GM19035 (cell line): ENCODE data around the gene PLEKHA6.

Experiments
- ATAC-seq: cut with Tn5 transposase; IDR thresholded peaks from one replicate; pipeline ENCODE4 v1.9.1; 2021; ENCODE audit not compliant: unreplicated experiment

The PLEKHA6 gene

GRCh38 chr1:204357551-204358490 is 1.9 kb downstream of the PLEKHA6 start:
- no peak for ATAC-seq

DNA sequence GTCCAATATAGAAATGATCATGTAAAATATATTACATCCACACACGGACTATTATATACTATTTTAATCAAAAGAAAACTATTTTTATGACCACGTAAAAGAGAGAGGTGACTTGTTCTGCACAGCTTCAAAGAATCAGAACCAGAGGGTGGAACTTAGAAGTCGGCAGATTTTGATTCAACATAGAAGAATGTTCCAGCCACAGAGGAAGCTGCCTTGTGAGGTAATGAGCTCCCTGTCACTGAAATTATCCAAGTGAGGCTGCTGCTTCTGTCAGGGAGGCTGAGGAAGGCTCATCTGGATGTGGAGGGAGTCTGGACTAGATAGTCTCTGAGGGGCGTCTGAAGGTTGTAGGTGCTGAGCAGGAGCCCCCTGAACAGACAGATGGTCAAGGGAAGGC is 2.7 kb downstream of the PLEKHA6 start:
- ATAC-seq = no peak

DNA sequence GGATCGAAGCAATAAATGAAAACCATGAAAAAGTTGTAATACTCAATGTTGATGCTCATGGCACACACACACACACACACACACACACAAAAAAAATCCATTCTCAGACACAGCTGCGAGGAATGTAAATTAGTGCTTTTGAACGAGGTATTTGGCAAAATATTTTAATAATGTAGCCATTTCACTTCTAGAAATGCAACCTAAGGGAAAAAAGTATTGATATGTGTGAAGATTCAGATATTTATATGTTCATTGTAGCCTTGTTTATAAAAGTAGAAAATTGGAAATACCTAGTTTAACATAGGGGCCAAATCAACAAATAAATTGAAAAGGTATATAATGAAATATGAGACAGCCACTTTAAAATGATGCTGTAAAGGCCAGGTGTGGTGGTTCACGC is 3.8 kb downstream of the PLEKHA6 start:
- no peak for ATAC-seq

GRCh38 chr1:204354579-204354978 is 5.2 kb downstream of the PLEKHA6 start:
- no peak for ATAC-seq

DNA sequence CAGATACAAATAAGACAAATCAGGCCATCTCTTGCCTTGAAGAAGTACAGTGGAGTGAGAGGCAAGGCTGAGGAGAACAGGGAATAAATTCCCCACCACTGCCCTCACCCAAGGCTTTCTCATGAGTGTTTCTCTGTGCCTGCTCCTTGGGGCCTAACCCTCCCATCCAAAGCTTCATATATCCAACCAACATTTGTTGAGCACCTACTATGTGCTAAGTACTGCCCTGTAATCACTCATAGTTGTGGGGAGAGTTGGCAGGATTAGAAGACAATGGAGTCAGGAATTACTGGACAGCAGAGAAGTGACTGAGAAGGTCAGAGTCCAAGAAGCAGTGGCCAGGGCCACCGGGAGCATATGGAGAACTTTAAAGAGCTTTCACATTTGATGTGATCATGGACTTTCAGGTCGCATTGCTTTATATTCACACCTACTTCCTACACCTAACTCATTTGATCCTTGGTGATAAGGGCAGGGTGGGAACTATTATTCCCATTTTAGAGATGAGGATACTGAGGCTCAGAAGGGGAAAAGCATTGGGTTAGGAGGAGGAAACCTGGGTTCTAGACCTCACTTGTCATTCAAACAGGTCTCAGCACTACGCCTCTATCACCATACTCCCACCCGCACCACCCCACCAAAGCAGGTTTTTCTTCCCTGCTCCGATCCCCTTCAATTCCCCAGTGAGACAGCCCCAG is 6.4 kb downstream of the PLEKHA6 start:
- ATAC-seq = no peak

DNA sequence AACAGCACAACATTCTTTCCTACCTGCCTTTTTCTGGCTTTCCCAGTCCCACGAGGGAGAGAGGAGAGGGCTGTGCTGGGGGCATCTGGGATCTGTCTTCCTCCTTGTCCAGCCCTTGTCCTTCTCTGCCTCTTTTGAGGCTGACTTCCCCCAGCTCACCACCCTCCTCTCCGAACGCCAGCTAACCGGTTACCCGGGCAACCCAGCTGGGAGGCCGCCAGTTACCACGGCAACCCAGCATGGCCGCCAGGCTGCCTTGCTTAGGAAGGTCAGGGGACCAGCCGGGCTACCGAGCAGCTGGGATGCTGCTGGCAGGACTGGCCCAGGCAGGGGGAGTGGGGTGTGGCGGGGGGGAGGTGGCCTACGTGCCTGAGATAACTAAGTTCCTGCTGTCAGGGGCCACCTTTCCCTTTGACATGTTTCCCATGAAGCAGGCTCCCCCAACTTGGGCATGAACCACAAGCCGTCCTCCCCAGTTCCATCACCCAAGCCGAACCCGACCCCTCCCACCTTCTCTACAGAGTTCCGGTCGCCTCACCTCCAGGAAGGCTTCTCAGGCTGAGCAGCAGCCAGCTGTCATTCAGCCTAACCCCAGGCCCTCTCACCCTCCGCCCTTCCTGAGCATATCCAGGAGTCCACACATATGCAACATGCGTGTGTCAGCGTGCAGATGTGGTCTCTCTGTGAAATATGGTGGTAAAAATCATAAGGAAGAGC is 8.7 kb downstream of the PLEKHA6 start:
- no peak for ATAC-seq

- no peak for ATAC-seq
Observed at GRCh38 chr1:204350312-204350711, 9.4 kb downstream of the PLEKHA6 start.

DNA sequence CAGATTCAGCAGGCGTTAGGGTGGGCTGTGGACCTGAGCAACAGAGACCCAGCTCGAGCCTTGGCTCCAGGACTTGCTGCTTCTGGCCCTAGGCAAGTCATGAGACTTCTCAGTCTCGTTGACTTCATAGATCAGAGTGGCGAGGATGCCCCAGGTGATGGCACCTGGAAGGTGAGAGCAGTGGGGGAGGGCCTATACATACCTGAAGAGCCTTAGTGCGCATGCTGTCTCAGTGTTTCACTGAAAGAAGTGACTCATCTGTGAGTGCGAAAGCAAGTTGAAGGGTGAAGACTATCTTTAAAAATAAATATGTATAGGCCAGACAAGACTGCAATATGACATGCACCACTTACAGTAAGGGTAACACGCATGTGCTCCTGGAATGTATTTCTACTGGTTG is 10.1 kb downstream of the PLEKHA6 start:
- ATAC-seq = no peak

DNA sequence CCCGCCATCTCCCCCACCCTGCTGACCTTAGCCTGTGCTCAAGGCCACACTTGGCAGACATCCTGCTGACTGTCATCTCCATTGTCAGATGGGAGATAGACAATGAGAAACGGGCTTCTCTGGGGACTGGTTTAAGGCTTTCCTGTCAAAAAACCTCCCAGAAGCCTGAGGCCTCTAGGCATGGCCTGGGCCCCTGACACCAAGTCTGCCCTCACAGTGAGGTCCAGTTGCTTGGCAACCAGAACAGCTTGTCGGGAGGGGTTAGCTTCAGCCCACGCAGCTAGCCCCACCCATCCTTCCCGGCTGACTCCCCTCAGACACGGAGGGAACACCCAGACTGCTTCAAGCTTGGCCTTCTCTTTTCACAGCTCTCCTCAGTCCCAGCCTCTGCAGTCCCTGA is 11.0 kb downstream of the PLEKHA6 start:
- no peak for ATAC-seq

- no peak for ATAC-seq
Observed at GRCh38 chr1:204348242-204348641, 11.5 kb downstream of the PLEKHA6 start.

- ATAC-seq = no peak
Observed at GRCh38 chr1:204345941-204346645, 13.6 kb downstream of the PLEKHA6 start.

GRCh38 chr1:204345438-204345841 is 14.3 kb downstream of the PLEKHA6 start:
- no peak for ATAC-seq

DNA sequence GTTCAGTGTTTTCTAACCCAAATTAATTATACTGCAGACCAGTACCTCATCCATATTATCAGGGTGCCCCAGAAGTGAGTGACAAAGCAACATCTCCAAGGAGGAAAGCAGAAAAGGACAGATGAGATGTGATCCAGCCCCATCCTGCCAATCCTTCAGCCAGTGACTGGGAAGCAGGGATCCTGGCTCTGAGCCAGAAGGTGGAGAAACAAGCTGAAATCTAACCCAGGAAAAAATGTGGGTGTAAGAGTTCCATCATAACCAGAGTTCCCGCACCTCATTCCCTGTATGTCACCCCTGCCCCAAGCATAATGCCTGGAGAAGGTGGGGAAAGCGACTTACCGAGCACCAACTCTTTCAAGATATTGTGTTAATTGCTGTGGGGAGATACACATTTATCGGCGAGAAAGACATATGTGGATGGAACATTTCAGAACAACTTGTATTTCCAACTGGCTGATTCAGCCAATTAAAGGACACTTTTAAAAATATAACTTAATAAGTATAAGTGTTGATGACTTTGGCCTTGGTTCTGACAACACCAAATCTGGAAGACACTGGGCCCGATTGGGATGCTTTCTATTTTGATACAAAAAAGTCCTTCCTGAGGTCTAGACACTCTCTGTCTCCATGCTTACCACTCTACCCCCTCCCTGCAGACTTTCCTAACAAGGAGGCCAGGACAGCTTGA is 14.9 kb downstream of the PLEKHA6 start:
- no peak for ATAC-seq

DNA sequence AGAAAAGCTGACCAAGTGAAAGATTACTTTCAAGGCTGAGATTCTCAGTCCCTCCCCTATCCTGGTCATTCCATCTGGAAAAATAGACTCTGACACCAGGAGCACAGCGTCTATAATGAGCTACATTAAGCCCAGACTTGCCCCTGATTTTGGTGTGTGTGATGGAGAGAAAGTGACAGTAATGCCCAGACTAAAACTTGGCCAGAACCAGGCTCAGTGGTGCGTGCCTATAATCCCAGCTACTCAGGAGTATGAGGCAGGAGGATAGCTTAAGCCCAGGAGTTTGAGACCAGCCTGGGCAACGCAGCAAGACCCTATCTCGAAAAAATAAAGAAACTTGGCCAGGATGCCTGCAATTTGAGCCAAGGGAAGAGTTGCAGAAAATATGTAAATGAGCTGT is 15.9 kb downstream of the PLEKHA6 start:
- ATAC-seq = no peak

DNA sequence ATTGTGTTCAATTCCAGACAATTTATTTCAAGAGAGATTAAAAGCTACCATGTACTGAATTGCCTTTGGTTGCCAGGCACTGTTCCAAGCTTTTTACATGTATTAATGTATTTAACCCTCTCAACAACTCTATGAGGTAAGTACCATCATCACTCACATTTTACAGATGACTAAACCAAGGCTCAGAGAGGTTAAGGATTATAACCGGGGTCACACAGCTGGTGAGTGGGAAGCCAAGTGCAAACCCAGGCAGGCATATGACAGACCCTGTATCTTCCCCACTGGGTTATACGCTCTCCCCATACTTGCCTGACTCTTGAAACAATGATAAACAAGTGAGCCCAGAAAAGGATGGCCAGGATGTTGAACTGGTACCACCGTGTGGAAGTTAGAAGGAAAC is 16.5 kb downstream of the PLEKHA6 start:
- ATAC-seq = no peak

DNA sequence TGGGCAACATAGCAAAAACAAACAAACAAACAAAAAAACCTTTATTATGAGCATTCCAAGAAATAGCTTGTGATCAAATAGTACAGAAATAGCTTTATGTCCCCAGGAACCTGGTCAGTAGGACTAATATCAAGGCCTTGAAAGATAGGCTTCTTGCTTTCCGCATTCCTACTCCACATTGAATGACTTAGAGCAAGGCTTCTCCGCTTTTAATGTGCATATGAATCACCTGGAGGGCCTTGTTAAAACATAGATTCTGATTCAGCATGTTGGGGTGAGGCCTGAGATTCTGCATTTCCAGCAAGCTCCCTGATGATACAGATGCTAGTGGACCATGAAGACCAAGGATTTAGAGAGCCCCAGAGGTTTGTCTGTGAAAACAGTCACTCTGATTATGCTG is 17.4 kb downstream of the PLEKHA6 start:
- no peak for ATAC-seq

DNA sequence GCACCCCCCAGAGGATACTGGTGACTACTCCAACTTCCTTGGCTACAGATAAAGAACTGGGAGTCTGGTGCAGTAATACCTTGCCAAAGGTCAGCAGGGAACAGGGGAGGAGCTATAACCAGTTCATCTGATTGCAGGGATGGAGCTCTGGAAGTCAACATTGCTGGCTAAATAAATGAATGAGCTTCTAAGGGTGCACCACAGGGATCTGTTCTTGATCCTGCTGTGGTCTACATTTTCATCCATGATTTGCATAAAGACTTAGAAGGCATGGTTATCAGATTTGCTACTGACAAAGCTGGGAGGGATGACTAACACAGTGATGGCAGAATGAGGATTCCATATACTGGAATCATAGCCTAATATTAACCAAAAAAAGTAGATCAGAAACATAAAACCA is 18.3 kb downstream of the PLEKHA6 start:
- ATAC-seq = no peak

DNA sequence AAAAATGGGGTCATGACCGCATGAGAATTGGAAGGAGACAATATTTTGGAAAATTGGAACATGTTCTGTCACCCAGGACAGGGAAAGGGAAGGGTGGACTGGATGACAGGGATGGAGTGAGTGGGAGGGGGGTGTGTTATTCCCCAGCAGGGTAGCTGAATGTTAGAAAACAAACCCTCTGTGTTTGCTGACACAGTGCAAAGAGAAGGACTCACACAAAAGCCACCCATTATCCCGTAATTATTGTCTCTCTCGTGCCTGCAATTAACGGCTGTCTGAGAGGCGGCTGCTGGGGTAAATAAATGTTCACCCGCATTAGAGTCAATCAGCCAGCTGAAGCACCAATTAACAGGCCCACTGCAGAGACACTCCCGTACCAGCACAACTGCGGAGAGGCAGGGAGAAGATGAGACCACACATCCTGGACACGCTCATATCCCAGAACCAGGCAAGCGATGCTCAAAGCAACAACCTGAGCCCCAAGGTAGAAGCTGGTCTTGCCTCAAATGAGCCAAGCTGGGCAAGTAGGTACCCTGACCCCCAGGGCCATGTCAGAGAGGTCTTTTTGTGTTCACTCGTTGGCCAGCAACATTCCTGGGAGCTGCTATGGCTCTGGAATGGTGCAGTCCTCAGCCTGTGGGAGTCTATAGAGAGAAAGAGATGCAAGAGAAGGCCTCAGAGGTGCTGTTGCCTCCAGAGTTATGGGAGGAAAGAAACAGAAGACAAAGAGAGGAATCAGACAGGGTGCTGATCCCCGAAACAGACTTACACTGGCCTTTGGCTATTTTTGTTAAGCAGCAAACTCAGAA is 19.4 kb downstream of the PLEKHA6 start:
- no peak for ATAC-seq

DNA sequence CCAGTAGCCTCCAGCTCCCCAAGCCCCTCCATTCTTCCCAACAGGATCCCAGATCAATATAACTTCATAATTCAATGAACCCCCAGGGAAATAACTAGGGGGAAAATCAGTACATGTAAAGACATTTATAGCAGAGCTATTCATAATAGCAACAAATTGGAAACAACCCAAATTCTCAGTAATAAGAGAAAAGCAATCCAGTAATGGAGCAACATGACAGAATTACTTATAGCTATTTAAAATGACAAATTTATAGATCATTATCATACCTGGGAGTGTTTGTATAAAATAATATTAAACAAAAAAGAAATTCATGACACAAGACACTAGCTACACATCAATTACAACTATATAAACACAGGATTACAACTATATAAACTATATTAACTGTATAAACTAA is 20.2 kb downstream of the PLEKHA6 start:
- no peak for ATAC-seq

DNA sequence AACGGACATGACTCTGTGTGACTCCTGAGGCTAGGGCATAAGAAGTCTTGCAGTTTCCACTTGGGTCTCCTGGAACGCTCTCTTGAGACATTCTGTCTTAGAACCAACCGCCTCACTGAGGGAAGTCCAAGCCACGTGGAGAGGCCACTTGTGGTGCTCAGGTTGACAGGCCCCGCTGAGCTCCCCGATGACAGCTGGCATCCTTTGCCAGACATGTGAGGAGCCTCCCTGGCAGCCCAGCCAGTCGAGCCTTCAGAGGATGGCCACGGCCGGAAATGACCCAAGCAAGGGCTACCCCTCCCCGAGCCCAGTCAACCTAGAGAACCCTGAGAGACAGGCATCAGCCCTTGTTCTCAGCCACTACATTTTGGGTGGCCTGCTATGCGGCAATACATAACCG is 20.7 kb downstream of the PLEKHA6 start:
- no peak for ATAC-seq
